ENCODE measurements around the gene RABEP2. TPM values are rescaled to one million over a fixed set of nuclear protein-coding genes. Genes with fewer than 3 reads are reported as not detected.

Gene RABEP2
- total RNA-seq, 1 experiment from 2014 or later = 40.2 TPM

DNA sequence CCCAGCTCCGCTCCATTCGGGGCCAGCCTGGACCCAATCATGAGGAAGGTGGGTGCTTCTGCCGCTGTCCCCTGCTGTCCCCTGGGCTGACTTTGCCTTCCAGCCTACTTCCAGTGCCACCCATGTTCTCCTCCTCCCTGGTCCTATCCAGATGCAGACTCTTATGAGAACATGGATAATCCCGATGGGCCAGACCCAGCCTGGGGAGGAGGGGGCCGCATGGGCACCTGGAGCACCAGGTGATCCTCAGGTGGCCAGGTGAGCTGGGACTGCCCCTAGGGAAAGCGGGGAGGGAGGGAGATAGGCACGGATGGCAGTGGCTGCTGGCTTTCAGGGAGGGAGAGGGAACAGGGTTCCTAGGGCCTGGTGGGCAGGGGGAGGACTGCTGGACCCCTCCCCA lies 13.7 kb upstream of the RABEP2 start:
- H4K20me1 ChIP-seq (ENCODE audit: low read length) = no peaks in the 10 kb centered on the region
- no peaks in the 10 kb centered on the region for H3K27me3 ChIP-seq (ENCODE audit: low read length)
- H3K79me2 ChIP-seq (ENCODE audit: low read length) = no peaks in the 10 kb centered on the region
- H2AFZ ChIP-seq (ENCODE audit: low read length) = no peak overlapping the region
- H3K4me3 ChIP-seq (ENCODE audit: low read length) = no peak overlapping the region
- H3K27ac ChIP-seq (ENCODE audit: low read length) = no peak overlapping the region
- POLR2A ChIA-PET (ENCODE audit: unreplicated experiment) = no interaction called here
- intact Hi-C loops (cut with micrococcal nuclease) = no loop called here
- H3K9ac ChIP-seq (ENCODE audit: low read length) = no peak overlapping the region
- H3K4me1 ChIP-seq (ENCODE audit: insufficient read depth, low read length) = no peaks in the 10 kb centered on the region
- DNase-seq (no peak), ATAC-seq (no peak)
- BruUV-seq (replicated peaks) = no TSS peak
- CTCF ChIA-PET = no interaction called here
- no peak overlapping the region for H3K4me2 ChIP-seq (ENCODE audit: low read length)
- H3K9me3 ChIP-seq (ENCODE audit: low read length) = no peaks in the 10 kb centered on the region
- TF ChIP-seq EZH2phosphoT487 (IDR thresholded peaks at IDR 0.05; ENCODE audit: borderline replicate concordance, low read length) (no peak), EZH2 (IDR thresholded peaks at IDR 0.05; ENCODE audit: low read length, unreplicated experiment) (no peak)
- TF ChIP-seq, protein P1, sequence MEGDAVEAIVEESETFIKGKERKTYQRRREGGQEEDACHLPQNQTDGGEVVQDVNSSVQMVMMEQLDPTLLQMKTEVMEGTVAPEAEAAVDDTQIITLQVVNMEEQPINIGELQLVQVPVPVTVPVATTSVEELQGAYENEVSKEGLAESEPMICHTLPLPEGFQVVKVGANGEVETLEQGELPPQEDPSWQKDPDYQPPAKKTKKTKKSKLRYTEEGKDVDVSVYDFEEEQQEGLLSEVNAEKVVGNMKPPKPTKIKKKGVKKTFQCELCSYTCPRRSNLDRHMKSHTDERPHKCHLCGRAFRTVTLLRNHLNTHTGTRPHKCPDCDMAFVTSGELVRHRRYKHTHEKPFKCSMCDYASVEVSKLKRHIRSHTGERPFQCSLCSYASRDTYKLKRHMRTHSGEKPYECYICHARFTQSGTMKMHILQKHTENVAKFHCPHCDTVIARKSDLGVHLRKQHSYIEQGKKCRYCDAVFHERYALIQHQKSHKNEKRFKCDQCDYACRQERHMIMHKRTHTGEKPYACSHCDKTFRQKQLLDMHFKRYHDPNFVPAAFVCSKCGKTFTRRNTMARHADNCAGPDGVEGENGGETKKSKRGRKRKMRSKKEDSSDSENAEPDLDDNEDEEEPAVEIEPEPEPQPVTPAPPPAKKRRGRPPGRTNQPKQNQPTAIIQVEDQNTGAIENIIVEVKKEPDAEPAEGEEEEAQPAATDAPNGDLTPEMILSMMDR (conservative IDR thresholded peaks at IDR 0.05; ENCODE audit: low read depth, low read length) = no peak
- H3F3A ChIP-seq (ENCODE audit: low read length, unreplicated experiment) = no peaks in the 10 kb centered on the region
- H3K36me3 ChIP-seq (ENCODE audit: low read depth, low read length) = no peaks in the 10 kb centered on the region
- no peaks in the 10 kb centered on the region for H3K9me2 ChIP-seq (replicated peaks; ENCODE audit: low read length)

DNA sequence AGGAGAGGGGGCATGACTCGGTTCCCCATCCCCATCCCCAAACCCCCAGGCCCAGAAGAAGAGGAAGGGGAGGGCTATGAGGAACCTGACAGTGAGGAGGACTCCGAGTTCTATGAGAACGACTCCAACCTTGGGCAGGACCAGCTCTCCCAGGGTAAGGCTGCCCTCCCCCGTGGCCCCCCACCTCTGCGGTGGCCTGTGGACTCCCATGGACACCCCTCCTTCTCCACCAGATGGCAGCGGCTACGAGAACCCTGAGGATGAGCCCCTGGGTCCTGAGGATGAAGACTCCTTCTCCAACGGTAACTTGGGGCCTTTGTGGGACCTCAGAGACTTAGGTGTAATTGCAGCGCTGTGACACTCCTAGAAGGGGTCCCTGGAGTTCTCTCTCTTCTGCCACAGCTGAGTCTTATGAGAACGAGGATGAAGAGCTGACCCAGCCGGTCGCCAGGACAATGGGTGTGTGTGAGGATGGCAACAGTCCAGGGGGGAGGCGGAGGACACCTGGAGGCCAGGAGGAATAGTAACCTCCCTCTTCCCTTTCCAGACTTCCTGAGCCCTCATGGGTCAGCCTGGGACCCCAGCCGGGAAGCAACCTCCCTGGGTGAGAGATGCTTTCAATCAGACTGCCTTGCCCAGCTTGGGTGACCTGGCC lies 12.3 kb upstream of the RABEP2 start:
- H3K27ac ChIP-seq (ENCODE audit: low read length) = no peak overlapping the region
- no peaks in the 10 kb centered on the region for H3K9me3 ChIP-seq (ENCODE audit: low read length)
- H3K4me3 ChIP-seq (ENCODE audit: low read length) = no peak overlapping the region
- no peaks in the 10 kb centered on the region for H3K4me1 ChIP-seq (ENCODE audit: insufficient read depth, low read length)
- H3K4me2 ChIP-seq (ENCODE audit: low read length) = no peak overlapping the region
- BruUV-seq (replicated peaks) = no TSS peak
- H3F3A ChIP-seq (ENCODE audit: low read length, unreplicated experiment) = no peaks in the 10 kb centered on the region
- ChIA-PET CTCF (no interaction called here), POLR2A (ENCODE audit: unreplicated experiment) (no interaction called here)
- intact Hi-C loops (cut with micrococcal nuclease) = no loop called here
- no peak overlapping the region for H2AFZ ChIP-seq (ENCODE audit: low read length)
- no peaks in the 10 kb centered on the region for H4K20me1 ChIP-seq (ENCODE audit: low read length)
- H3K9ac ChIP-seq (ENCODE audit: low read length) = no peak overlapping the region
- H3K27me3 ChIP-seq (ENCODE audit: low read length) = no peaks in the 10 kb centered on the region
- no peak for DNase-seq
- ATAC-seq = no peak
- H3K9me2 ChIP-seq (replicated peaks; ENCODE audit: low read length) = no peaks in the 10 kb centered on the region
- no peaks in the 10 kb centered on the region for H3K79me2 ChIP-seq (ENCODE audit: low read length)
- TF ChIP-seq, protein P1 (conservative IDR thresholded peaks at IDR 0.05; ENCODE audit: low read depth, low read length) = peak; percentile 22; the same call in 1 of the 2 replicates
- TF ChIP-seq EZH2 (IDR thresholded peaks at IDR 0.05; ENCODE audit: low read length, unreplicated experiment) = no peak
- H3K36me3 ChIP-seq (ENCODE audit: low read depth, low read length) = no peaks in the 10 kb centered on the region

DNA sequence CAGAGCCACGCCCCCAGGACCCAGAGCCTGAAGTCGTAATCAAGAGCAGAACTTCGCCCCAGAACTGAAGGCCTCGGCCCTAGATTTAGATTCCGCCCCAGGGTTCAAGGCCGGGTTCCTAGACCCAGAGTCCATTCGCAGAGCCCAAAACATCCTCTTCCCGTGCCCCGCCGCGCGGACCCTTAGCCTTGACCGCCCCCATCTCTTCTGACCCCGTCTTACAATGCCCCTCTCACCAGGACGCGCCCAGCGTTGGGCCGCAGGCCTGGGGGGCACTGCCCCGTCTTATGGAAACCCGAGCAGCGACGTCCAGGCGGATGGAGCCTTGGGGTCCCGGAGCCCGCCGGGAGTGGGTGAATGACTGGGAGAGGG lies 11.7 kb upstream of the RABEP2 start:
- H3K79me2 ChIP-seq (ENCODE audit: low read length) = no peaks in the 10 kb centered on the region
- ChIA-PET POLR2A (ENCODE audit: unreplicated experiment) (no interaction called here), CTCF (no interaction called here)
- no peak overlapping the region for H3K9ac ChIP-seq (ENCODE audit: low read length)
- no peaks in the 10 kb centered on the region for H3F3A ChIP-seq (ENCODE audit: low read length, unreplicated experiment)
- intact Hi-C loops (cut with micrococcal nuclease) = no loop called here
- no TSS peak for BruUV-seq (replicated peaks)
- H3K36me3 ChIP-seq (ENCODE audit: low read depth, low read length) = no peaks in the 10 kb centered on the region
- TF ChIP-seq EZH2phosphoT487 (IDR thresholded peaks at IDR 0.05; ENCODE audit: borderline replicate concordance, low read length) (no peak), EZH2 (IDR thresholded peaks at IDR 0.05; ENCODE audit: low read length, unreplicated experiment) (no peak)
- TF ChIP-seq, protein P1 (conservative IDR thresholded peaks at IDR 0.05; ENCODE audit: low read depth, low read length) = no peak
- H3K9me2 ChIP-seq (replicated peaks; ENCODE audit: low read length) = no peaks in the 10 kb centered on the region
- no peak overlapping the region for H3K4me2 ChIP-seq (ENCODE audit: low read length)
- DNase-seq = no peak
- no peak overlapping the region for H2AFZ ChIP-seq (ENCODE audit: low read length)
- no peaks in the 10 kb centered on the region for H3K4me1 ChIP-seq (ENCODE audit: insufficient read depth, low read length)
- no peaks in the 10 kb centered on the region for H3K9me3 ChIP-seq (ENCODE audit: low read length)
- no peak for ATAC-seq
- H3K27ac ChIP-seq (ENCODE audit: low read length) = no peak overlapping the region
- H3K27me3 ChIP-seq (ENCODE audit: low read length) = no peaks in the 10 kb centered on the region
- no peak overlapping the region for H3K4me3 ChIP-seq (ENCODE audit: low read length)
- H4K20me1 ChIP-seq (ENCODE audit: low read length) = no peaks in the 10 kb centered on the region

Data from PC-3 (cell line).